IPS-11a (cell line): ENCODE data around the gene IDI2.
"Not testable (repeated sequence)": the region's sequence is repeated elsewhere in the genome, so short reads cannot be mapped to it uniquely, and the experiment has no call there.

ENCODE experiments used
- H3K4me3 ChIP-seq: one replicate; pipeline ENCODE4 v1.5.1; 2013; ENCODE audit warnings: low read depth, low read length, control low read depth

IDI2 gene

DNA sequence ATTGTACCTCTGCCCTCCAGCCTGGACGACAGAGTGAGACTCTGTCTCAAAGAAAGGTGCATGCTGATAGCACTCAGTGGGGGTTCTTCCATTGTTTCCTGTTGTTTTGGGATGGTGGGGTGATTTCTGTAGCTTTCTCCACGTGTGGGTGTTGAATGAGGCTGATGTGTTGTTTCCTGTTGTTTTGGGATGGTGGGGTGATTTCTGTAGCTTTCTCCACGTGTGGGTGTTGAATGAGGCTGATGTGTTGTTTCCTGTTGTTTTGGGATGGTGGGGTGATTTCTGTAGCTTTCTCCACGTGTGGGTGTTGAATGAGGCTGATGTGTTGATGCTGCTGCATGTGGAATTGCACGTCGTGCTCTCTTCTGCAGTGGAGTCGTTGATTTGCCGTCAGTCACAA lies 15.7 kb downstream of the IDI2 start:
- H3K4me3 ChIP-seq = not testable (repeated sequence)

DNA sequence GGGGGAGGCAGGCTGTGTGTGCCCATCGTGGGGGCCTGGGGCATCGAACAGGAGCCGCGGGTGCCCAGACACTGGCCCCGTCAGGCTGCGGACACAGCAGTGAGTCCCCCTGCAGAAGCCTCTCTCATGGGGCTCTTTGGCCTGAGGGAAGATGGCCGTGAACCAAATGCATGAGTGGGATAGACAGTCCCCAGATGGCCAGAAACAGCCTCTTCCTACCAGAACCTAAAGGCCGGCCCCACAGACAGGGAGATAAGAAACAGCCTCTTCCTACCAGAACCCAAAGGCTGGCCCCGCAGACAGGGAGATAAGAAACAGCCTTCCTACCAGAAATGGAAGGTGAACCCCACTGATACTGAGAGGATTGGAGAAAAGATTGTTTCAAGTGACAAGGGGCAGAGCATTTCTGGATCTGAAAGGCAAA lies 16.6 kb downstream of the IDI2 start:
- no peak overlapping the region for H3K4me3 ChIP-seq

DNA sequence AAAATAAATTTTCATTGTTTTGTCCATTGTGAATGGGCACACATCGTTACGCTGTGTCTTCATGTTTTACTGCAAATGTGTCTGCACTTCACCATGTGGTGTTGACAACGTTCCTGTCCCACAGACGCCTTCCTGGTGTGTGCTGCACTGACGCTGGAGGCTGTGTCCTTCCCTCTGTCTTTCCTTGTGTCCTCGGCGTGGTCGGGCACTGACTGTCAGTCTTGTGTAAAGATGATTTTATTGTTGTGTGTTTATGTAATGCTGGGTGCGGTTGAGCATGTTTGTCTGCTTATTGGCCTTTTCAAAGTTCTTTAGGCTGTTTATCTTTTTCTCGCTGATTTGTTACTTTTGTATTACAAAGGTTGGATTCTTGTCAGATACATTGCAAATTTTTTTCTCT lies 18.1 kb downstream of the IDI2 start:
- no peak overlapping the region for H3K4me3 ChIP-seq

DNA sequence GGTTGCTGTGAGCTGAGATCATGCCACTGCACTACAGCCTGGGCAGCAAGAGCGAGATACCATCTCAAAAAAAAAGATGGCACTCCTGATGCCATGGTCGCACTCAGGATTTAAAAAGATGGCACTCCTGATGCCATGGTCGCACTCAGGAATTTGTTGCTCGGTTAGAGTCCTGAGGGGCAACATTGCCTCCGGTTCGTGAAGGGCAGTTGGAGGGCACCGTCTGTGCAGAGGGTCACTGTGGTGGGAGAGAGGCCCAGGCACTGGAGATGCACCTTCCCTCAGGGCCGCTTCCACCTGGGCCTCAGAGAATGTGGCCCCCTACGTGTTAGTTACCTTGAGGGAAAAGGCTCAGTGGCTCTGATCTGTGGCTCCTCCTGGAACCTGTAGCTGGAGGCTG lies 19.1 kb downstream of the IDI2 start:
- no peak overlapping the region for H3K4me3 ChIP-seq

DNA sequence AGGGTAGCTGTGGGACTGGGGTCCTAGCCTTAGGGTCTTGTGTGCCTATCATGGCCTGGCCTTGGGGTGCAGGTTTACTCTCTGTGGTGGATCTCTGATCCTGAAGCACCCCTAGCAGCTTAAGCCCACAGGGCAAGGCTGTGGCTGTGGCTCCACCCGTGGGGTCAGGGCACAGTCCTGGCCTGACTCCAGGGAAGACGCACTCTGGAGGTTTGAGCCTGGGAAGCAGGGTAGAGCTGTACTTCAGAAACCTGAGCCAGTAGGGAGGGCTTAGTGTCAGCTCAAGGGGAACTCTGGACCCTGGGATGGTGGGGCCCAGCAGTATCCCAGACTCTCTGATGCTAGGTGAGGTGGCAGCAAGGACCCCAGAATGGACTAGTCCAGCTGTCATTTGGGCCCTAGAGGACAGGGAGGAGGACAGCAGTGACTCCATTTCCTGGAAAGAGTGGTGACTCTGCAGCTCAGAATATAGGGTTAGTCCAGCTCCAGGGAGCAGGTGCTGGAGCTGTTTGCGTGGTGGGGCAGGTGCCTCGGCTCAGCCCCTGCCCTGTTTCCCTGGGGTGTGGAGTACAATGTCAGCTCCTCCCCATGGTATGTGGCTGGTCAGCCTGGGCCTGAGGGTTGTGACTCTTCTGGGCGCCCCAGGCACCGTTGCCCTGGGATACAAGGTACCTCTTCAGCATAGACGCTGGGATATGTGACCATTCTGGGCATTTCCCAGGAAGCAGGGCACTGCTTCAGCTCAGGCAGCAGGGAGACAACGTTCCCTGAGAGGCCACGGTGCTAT lies 21.6 kb downstream of the IDI2 start:
- no peak overlapping the region for H3K4me3 ChIP-seq

DNA sequence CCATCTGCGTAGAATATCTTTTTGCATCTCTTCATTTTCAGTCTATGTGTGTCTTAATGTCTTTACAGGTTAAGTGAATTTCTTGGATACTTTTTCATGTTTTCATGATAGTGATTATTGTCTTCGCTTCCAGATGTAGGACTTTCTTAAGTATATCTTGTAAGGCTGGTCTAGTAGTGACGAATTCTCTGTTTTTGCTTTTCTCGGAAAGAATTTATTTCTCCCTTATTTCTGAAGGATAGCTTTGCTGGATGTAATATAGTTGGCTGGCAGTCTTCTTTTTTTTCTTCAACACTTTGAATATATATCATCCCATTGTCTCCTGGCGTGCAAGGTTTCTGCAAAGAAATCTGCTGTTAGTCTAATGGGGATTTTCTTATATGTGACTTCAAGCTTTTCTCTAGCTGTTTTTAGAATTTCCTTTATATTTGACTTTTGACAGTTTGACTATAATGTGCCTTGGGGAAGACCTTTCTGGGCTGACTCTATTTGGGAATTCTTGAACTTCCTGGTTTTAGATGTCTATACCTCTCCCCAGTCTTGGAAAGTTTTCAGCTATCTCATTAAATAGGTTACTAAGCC lies 23.1 kb downstream of the IDI2 start:
- H3K4me3 ChIP-seq = no peak overlapping the region

DNA sequence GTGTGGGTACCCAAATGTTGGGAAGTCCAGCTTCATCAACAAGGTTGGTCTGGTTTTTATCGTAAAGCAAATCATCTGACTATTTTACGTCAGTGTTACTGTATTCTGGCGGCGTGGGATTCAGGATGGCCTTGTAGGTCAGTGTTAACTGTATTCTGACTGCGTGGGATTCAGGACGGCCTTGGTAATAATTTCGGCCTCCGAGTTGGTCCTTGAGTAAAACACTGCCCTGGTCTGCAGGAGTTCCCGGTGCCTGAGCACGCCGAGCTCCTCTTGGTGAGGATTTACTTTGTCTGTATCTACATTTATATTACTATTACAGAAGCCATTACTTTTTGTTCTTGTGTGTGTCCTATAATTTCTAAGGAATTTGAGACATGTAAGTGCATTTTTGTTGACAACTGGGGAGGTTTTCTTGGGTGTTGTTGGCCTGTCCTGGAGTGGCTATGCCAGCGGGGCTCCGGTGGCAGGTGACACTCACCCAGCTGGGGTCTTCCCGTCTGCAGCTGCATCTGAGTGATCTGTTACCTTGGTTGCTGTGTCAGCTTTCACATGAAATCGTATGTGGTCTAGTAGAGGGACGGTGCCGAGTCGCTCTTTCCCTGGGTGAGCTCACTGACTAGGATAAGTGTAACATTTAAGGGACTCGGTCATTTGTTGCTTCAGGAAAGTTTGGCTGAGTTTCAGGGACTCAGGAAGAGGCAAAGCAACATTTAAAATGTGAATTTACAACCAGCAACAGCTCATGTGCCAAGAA lies 28.2 kb downstream of the IDI2 start:
- H3K4me3 ChIP-seq = no peak overlapping the region

DNA sequence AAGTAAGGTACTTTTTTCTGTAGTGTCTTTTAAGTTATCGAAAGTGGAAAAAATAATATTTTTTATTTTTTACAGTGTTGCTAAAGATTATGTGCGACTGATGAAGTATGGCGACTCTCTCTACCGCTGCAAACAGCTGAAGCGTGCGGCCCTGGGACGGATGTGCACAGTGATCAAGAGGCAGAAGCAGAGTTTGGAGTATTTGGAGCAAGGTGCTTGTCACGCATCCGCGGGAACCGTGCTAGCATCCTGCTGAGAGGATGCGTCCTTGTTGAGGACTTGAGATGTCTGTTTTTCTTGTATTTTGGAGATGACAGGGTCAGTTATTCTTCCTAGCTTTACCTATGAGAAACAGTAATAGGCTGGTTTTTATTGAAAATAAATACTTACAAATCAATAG lies 29.6 kb downstream of the IDI2 start:
- no peak overlapping the region for H3K4me3 ChIP-seq

DNA sequence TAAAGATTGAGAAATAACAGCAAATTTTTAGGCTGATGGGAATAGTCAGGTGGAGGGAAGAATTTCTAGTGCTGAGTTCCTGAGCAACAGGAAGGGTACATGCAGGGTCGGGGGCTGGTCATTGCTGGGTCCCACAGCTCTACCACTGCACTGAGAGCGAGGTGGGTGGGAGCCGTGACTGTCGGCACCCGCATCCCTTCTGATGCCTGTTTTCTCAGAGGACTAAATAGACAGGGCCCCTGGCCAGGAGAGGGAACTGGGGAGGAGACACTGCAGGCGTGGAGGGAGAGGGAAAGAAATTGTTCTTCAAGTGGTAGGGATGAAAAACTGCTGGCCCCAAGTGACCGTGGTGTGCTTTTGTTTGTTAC lies 30.1 kb downstream of the IDI2 start:
- no peak overlapping the region for H3K4me3 ChIP-seq

DNA sequence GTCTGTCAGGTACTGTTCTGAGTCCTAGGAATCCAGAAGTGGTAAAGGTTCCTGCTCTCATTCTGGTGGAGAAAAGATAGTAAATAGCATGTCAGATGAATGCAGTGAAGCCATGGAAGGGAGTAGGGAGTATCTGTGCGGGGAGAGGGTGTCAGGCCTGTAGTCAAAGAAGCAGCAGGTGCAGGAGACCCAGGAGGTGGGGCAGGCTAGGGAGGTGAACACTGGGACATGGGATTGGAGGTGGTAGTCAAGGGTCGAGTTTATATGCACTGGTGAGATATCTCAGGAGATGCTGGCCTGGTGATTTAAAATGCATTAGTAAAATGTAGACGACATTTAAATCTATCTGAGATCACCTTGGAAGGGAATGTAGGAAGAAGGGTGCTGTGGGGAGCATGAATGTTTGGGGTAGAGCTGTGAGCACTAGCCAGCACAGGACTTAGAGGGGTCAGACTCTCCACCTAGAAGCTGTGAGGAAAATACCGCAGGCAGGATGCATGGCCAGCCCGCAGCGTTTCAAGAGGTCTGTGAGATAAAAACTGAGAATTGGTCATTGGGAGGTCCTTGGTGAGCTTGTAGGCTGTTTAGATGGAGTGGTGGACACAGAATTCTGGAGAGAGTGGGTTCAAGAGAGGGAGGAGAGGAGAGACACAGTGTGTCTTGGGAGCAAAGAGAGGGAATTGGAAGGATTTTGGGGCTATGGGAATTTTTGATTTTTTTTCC lies 30.7 kb downstream of the IDI2 start:
- H3K4me3 ChIP-seq = no peak overlapping the region

DNA sequence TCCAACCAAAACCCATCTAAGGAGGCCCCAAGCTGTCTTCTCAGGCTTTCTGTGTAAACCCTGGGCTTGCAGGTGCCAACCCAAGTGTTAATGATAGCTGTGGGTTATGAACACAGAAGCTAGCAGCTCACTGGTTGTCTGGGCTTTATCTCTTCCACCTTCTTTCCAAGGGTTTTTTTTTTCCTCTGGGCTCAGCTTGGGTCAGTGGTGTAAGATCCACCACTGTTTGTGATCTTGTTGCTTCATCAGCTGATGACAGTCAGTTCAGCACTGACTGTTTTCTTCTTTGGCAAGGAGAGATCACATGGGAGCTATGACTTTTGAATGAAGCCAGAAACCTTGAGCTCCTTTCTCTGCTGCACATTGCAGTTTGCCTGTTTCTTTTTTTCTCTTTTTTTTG lies 32.8 kb downstream of the IDI2 start:
- no peak overlapping the region for H3K4me3 ChIP-seq

DNA sequence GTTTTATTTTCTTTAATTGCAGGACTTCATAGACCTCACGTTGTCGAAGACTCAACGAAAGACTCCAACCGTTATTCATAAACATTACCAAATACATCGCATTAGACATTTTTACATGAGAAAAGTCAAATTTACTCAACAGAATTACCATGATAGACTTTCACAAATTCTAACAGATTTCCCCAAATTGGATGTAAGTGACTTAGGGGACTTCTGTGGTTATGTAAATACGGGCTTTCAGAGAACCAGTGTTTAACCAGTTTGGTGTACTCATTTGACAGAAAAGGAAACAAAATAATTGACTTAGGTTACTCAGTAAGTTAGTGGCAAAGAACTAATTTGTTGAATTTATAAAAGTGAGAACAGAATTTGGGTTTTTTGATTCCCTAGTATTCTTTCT lies 33.2 kb downstream of the IDI2 start:
- no peak overlapping the region for H3K4me3 ChIP-seq

DNA sequence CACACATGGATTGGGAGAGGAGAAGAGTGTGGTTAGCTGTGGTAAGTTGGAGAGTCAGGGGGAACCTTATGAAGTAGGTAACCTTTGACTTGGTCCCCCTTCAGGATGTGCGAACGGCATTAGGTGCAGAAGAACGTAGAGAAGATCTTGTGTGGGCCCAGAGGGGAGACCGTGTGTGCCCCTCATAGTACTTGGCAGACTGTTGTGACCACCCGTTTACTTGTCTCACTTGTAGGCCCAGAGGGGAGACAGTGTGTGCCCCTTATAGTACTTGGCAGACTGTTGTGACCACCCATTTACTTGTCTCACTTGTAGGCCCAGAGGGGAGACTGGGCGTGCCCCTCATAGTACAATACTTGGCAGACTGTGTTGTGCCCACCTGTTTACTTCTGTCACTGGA lies 34.9 kb downstream of the IDI2 start:
- H3K4me3 ChIP-seq = no peak overlapping the region

DNA sequence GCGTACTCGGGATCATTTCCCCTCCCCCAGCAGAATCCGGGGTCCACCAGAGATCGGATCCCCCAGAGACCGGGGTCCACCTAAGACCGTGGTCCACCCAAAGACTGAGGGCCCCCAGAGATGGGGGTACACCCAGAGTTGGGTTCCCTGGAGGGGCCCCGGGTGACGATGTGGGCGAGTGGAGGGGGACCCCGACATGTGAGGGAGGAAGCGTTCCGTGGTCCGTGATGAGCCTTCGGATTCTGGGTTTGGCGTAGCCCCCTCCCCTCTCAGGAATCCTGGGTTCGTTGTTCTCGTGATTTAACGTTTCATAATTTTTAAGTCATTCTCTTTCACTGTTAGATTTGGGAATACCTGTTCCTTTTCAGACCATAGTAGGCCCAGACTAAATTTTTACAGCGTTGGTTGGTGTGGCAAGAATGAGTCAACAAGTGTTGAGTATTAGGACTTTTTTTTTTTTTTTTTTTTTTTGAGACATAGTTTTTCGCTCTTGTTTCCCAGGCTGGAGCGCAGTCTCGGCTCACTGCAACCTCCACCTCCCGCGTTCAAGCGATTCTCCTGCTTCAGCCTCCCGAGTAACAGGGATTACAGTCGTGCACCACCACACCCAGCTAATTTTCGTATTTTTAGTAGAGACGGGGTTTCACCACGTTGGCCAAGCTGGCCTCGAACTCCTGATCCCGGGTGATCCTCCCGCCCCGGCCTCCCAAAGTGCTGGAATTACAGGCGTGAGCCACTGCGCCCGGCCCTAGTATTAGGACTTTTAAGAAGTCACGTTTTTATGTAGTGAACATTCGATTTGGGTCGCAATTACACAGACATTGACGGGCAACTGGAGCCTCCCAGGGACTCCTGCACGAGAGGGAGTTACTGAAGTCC lies 36.8 kb downstream of the IDI2 start:
- H3K4me3 ChIP-seq = peak overlapping the region; percentile 93

DNA sequence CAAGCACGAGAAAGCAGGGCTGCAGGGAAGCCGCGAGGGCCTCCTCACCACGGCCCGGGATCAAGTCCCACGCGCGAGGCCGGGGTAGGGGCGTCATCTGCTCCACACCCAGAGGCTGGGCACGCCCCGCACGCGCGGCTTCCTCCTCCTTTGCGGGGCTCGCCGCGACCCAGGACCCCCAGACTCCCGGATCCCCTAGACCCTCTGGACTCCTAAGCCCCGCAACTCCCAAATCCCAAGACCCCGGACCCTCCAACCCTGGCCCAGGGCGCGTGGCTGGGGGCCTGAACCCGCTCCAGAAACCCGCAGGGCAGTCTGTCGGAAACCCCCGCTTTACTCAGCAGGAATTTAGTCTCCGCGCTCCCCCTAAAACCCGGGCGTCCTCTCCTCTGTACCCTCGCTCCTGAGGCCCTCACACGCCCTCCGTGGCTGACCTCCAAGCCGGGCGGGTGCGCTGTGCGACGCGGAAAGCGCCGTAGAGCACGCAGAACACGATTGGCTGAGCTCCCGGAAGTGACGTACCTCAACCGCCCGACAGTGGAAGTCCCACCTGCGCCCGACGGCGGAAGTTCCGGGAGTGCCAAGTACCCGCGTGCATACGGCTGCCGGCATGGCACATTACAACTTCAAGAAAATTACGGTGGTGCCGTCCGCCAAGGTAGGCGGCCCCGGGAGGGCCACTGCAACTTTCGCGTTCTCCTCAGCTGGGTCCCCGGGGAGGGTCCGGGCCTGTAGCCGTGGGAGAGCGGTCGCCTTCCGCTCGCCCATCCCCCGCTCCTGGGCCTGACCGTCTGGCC lies 37.6 kb downstream of the IDI2 start, which contains the start of gene GTPBP4:
Gene GTPBP4 (plus strand): TSS at position 565 of the 797 bp plus-strand sequence. CDS start 46 bp downstream, at position 611.
- peak within 1 kb of the TSS; percentile 93 for H3K4me3 ChIP-seq

DNA sequence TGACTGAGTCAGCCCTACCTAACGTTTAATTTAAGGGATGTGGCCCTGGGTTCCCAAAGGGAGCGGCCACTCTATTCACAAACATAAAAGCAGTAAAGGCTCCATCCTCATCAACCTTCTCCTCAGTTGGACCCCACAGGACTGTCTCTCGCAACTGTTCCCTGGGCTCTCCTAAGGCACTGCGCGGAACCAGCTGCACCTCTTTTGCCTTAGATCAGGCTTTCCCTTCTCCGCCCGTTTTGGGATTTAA lies 38.1 kb downstream of the IDI2 start:
- peak overlapping the region; percentile 93 for H3K4me3 ChIP-seq

DNA sequence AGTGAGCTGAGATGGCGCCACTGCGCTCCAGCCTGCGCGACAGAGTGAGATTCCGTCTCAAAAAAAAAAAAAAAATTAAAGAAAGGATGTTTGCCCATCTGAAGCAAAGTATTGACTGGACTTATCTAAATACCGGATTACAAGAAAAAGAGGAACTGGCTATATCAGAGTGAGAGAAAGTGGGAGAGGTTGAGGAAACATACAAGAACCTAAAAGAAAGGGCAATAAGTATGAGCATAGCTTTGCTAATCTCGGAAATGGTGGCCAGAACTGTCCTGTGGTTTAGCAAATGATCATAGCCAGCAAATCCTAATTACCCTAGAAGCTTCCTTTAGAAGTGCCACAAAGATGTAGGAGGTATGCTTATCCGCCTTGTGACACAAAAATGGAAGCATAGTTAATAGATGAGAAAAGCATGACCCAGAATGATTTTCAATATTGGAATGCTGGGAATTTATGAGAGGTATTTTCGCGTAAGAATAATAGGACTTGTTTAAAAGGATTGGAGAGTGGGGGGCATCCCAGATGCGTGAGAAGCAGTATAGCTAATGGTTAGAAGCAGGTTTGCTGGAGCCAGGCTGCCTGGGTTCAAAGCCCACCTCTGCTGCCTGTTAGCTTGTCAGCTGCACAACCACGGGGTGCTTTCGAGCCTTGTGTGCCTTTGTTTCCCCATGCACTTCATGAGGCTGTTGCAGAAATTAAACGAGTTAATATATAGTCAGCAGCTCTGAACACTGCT lies 38.6 kb downstream of the IDI2 start:
- peak overlapping the region; percentile 93 for H3K4me3 ChIP-seq

DNA sequence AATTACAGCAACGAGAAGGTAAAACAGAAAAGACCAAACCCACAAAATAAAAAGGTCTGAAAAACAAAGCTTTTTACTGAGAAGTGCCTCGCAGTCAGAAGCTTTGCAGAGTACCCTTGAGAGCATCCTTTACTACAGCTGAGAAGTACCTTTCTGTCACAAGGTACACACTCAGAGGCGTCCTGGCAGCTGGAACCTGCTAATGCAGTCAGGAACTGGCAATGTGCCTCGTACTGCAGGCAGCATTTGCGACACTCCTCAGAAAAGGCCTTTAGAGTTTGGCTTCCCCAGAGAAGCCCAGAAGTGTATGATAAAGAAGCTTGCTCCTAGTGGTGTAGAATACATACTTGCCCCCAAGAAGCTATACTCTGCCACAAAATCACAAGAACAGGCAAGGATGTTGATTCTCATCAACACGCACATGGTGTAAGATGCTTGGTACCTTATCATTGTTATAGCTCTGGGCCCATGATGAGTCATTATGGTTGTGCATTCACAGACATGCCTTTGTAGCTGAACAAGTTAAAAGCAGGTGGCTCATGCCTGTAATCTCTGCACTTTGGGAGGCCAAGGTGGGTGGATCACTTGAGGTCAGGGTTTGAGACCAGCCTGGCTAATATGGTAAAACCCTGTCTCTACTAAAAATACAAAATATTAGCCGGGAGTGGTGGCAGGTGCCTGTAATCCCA lies 39.4 kb downstream of the IDI2 start:
- no peak overlapping the region for H3K4me3 ChIP-seq

DNA sequence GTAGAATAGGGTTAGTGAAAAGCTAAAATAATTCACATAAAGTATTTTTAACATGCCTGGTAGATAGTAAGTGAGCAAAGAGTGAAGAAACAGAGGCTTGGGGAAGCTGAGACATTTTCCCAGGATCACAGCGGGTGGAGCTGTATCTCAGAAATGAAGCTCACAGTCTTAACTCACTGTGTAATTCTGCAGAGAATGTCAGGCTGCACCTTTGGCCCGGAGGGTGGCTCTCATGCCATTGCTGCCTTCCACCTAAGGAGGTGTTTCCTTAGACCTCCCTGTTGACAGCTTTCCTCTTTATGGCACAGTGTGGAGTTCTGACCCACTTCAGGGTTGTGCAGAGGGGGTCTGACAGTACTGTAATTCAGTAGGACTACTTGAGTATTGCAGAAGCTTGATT lies 40.3 kb downstream of the IDI2 start:
- no peak overlapping the region for H3K4me3 ChIP-seq
